ENCODE results near the gene GAB2. TPM values are rescaled to one million over a fixed set of nuclear protein-coding genes. Genes with fewer than 3 reads are reported as not detected.

Gene GAB2
- total and polyA plus RNA-seq, 2 donors (not counting 1 experiment from before 2014, with no cell fraction given): 5.8 to 85.9 TPM

DNA sequence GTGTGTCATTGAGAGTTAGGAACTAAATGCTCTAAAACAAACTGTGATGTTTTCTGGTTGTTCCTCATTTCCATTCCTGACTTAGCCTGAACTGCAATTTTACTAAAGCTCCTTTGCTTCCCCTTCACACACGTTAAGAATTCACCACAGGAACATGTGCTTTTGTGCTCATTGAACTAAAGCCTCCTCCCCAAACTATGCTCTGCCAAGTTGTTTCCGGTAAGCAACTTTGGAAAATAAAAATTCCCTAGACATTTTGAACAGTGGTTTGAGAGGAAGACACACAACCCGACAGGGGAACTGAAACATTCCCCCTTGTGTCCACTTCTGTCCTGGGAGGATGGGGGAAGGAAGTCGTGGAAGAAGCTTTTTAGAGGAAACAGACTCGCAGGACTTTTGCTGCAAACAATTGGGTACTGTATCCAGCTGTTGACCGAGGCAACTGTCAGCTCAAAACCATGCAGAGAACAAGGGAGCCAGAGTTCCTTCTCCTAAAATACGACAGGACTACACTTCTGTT, 66.9 kb downstream of the GAB2 start:
- H3K27ac Mint-ChIP-seq: peak overlapping the region; percentile 77
- Histone ChIP-seq H2AFZ (ENCODE audit: insufficient read depth, low read depth, low read length, poor library complexity, severe bottlenecking) (peak overlapping the region; percentile 35), H3K9me3 (ENCODE audit: control extremely low read depth in 1 of 3, control insufficient read depth in 2 of 3, insufficient read depth in 1 of 3, low read length in 2 of 3) (no peaks in the 10 kb centered on the region), H3K9ac (ENCODE audit: low read length) (peak overlapping the region; percentile 64), H3K27ac (ENCODE audit: low read length in 2 of 2) (peak overlapping the region; percentile 52 to 82), H3K27me3 (replicated peaks in 1 of 4; ENCODE audit: control extremely low read depth in 1 of 4, control insufficient read depth in 3 of 4, insufficient read depth in 4 of 4, low read length in 3 of 4) (no peaks in the 10 kb centered on the region), H3K4me3 (ENCODE audit: control extremely low read depth in 1 of 5, extremely low read depth in 1 of 5, insufficient read depth in 1 of 5, low read depth in 2 of 5, low read length in 4 of 5) (peak overlapping the region; percentile 10 to 62 (median 36)), H3K4me1 (ENCODE audit: control insufficient read depth in 2 of 2, insufficient read depth in 2 of 2, low read length in 2 of 2) (peaks cover 29 to 35% of the 10 kb centered on the region in 2 donors), H3K4me2 (replicated peaks; ENCODE audit: low read depth, low read length, poor library complexity, severe bottlenecking) (peak overlapping the region; percentile 70), H3K36me3 (replicated peaks in 1 of 2; ENCODE audit: control extremely low read depth in 1 of 2, control insufficient read depth in 1 of 2, extremely low read depth in 1 of 2, insufficient read depth in 2 of 2, low read length in 1 of 2) (no peaks in the 10 kb centered on the region), H4K20me1 (ENCODE audit: control insufficient read depth, insufficient read depth, low read length, poor library complexity, severe bottlenecking) (no peaks in the 10 kb centered on the region), H3K79me2 (ENCODE audit: control insufficient read depth, insufficient read depth, low read length) (peaks cover 43% of the 10 kb centered on the region)
- peak overlapping the region; percentile 78 for H3K4me3 Mint-ChIP-seq
- no peak for TF ChIP-seq CTCF (IDR thresholded peaks at IDR 0.05)
- no peak for TF ChIP-seq EZH2 (IDR thresholded peaks at IDR 0.05; ENCODE audit: borderline replicate concordance, insufficient read depth, low read depth, low read length, poor library complexity, severe bottlenecking)
- H3K4me1 Mint-ChIP-seq: peaks cover 61% of the 10 kb centered on the region
- DNase-seq: peak; percentile 52
- ChIA-PET CTCF (interaction anchor here (0.6 to 2.1 kb wide), 5 partner anchors 63 to 214 kb away, joined by 3 to 5 read pairs (median 3); no protein-coding TSS in a partner anchor), POLR2A (no interaction called here)
- intact Hi-C loops (cut with micrococcal nuclease): no loop called here
- ATAC-seq (ENCODE audit: low read depth): peak; percentile 62
- H3K27me3 Mint-ChIP-seq: no peaks in the 10 kb centered on the region
- no peaks in the 10 kb centered on the region for H3K9me3 Mint-ChIP-seq (ENCODE audit: insufficient read depth)
- WGBS (ENCODE audit: insufficient coverage): 4% methylated on average over 4 of the region's 7 CpGs

GRCh38 chr11:78350091-78350645, 67.5 kb downstream of the GAB2 start:
- peaks cover 43% of the 10 kb centered on the region for H3K79me2 ChIP-seq (ENCODE audit: control insufficient read depth, insufficient read depth, low read length)
- peaks cover 29 to 34% of the 10 kb centered on the region in 2 donors for H3K4me1 ChIP-seq (ENCODE audit: control insufficient read depth in 2 of 2, insufficient read depth in 2 of 2, low read length in 2 of 2)
- CTCF ChIA-PET: interaction anchor here (0.6 to 1.4 kb wide), 3 partner anchors 63 to 82 kb away, joined by 3 to 4 read pairs (median 3); no protein-coding TSS in a partner anchor
- H3K9ac ChIP-seq (ENCODE audit: low read length): peak overlapping the region; percentile 64
- ATAC-seq (ENCODE audit: low read depth) (peak; percentile 22), DNase-seq (no peak)
- TF ChIP-seq CTCF (IDR thresholded peaks at IDR 0.05): no peak
- TF ChIP-seq EZH2 (IDR thresholded peaks at IDR 0.05; ENCODE audit: borderline replicate concordance, insufficient read depth, low read depth, low read length, poor library complexity, severe bottlenecking): no peak
- no peaks in the 10 kb centered on the region for H3K27me3 ChIP-seq (replicated peaks in 1 of 4; ENCODE audit: control extremely low read depth in 1 of 4, control insufficient read depth in 3 of 4, insufficient read depth in 4 of 4, low read length in 3 of 4)
- Mint-ChIP-seq H3K4me3 (peak overlapping the region; percentile 78), H3K4me1 (peaks cover 61% of the 10 kb centered on the region), H3K27me3 (no peaks in the 10 kb centered on the region), H3K27ac (peak overlapping the region; percentile 81), H3K9me3 (ENCODE audit: insufficient read depth) (no peaks in the 10 kb centered on the region)
- peak overlapping the region; percentile 36 to 82 for H3K27ac ChIP-seq (ENCODE audit: low read length in 2 of 2)
- peak overlapping the region; percentile 70 for H2AFZ ChIP-seq (ENCODE audit: insufficient read depth, low read depth, low read length, poor library complexity, severe bottlenecking)
- H4K20me1 ChIP-seq (ENCODE audit: control insufficient read depth, insufficient read depth, low read length, poor library complexity, severe bottlenecking): no peaks in the 10 kb centered on the region
- 7% methylated on average over 4 of the region's 6 CpGs for WGBS (ENCODE audit: insufficient coverage)
- H3K4me2 ChIP-seq (replicated peaks; ENCODE audit: low read depth, low read length, poor library complexity, severe bottlenecking): peak overlapping the region; percentile 70
- no peaks in the 10 kb centered on the region for H3K9me3 ChIP-seq (ENCODE audit: control extremely low read depth in 1 of 3, control insufficient read depth in 2 of 3, insufficient read depth in 1 of 3, low read length in 2 of 3)
- H3K4me3 ChIP-seq (ENCODE audit: control extremely low read depth in 1 of 5, extremely low read depth in 1 of 5, insufficient read depth in 1 of 5, low read depth in 2 of 5, low read length in 4 of 5): peak overlapping the region in 4 of 5 experiments; percentile 1 to 62 (median 40)
- intact Hi-C loops (cut with micrococcal nuclease): no loop called here
- no peaks in the 10 kb centered on the region for H3K36me3 ChIP-seq (replicated peaks in 1 of 2; ENCODE audit: control extremely low read depth in 1 of 2, control insufficient read depth in 1 of 2, extremely low read depth in 1 of 2, insufficient read depth in 2 of 2, low read length in 1 of 2)
- POLR2A ChIA-PET: no interaction called here
